Raji (cell line): ENCODE results near the gene SIDT2.

Experiments used
- POLR2A ChIP-seq: IDR thresholded peaks from 2 replicates; pipeline ENCODE4 v1.6.1; 2011; ENCODE audit warnings: low read depth, low read length, control low read depth; ENCODE audit not compliant: insufficient read depth

SIDT2 gene

GRCh38 chr11:117185736-117186430, 7.3 kb downstream of the SIDT2 start:
- TF ChIP-seq POLR2A, result no peak

- TF ChIP-seq POLR2A, result no peak
These were observed 7.9 kb downstream of the SIDT2 start for GRCh38 chr11:117186431-117186761.

- no peak for TF ChIP-seq POLR2A
These were observed 8.5 kb downstream of the SIDT2 start for GRCh38 chr11:117187007-117187406.

GRCh38 chr11:117187428-117187798, 8.9 kb downstream of the SIDT2 start:
- no peak for TF ChIP-seq POLR2A

DNA sequence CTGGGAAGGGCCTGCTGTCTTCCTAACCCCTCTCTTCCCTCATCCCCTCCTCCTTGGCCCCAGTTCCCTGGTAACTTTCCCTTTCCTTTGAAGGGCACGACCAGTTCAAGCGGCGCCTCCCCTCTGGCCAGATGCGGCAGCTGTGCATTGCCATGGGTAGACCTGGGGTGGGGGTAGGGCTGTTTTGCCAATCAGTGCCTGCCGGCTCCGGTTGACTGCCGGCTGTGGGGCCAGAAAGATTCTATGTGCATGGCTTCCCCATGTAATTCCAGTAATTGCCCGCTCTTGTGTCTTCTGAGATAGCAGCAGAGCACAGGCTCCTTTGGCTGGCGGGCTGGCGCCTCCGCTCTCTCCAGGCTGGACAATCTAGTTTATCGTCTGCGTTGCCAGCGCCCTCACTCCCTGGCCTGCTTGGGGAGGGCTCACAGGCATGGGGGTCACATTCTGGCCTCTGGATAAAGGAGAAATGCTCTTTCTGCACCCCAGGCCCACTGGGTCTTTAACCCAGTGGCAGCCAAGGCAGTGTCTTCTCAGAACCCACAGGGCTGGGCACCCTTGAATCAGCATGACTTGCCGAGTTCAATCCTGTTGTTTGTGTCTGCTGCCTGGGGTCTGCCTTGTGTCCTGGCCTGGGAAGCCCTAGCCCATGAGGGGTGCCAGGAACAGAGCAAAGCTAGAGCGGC, 9.4 kb downstream of the SIDT2 start:
- no peak for TF ChIP-seq POLR2A

DNA sequence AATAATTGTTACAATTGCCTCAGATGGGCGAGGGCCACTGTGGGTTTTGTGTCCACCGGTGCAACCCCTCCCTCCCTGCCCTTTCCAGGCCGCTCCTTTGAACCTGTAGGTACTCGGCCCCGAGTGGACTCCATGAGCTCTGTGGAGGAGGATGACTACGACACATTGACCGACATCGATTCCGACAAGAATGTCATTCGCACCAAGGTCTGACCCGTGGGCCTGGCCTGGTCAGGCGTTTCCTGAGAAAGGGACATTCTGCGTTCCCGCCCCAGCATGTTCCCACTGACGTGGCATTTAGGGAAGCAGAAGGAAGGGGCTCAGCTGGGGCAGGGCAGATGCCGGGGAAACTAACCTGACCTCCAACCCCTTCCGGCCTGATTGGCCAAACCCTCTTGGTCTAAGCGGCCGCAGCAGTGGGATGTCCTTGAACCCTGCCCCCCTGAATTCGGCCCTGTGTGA, 10.1 kb downstream of the SIDT2 start:
- no peak for TF ChIP-seq POLR2A

DNA sequence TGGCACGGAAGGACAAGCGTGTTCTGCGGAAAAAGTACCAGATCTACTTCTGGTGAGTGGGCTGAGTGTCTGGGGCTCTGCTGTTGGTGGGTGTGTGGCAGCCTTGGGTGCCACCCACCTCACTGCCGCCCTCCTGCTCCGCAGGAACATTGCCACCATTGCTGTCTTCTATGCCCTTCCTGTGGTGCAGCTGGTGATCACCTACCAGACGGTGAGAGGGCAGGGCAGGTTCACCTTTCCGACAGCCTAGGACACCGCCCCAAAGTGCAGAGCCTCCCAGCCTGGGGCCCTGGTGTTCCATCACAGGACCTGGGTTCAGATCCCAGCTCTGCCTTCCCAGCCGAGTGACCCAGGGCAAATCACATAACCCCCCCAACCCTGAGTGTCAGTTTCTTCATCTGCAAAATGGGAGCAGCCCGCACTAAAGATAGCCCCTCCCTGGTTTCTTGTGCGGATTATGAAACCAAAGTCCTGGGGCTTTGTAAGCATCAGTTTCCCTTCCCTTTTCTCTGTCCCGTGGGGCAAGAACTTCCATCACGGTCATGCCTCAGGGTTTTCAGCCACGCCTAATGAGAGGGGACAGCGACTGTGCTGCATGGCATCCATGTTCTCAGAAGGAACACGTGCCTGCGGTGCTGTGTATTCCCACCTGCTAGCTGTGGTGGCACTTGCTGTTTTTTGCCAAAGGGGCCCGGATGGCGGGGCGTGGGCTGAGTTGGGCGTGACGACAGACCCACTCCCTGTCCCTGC, 10.8 kb downstream of the SIDT2 start:
- TF ChIP-seq POLR2A, result no peak

DNA sequence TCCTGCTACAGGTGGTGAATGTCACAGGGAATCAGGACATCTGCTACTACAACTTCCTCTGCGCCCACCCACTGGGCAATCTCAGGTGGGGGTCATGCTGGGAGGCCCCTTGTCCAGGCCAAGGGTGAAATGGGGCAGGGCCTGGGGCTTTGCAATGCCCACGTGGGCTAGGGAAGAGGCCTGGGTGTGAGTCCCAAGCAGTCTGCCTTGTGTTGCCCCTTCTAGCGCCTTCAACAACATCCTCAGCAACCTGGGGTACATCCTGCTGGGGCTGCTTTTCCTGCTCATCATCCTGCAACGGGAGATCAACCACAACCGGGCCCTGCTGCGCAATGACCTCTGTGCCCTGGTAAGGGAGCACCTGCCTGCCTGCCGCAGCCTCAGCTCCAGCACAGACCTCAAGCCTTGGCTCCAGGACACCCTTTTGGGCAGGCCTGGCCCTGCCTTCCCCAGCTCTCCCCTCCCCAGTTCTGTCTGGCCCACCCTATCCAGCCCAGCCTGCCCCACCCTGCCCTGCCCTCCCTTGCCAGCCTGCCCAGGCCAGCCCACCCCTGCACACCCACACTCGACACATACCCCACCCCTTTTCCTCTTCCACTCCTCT, 11.5 kb downstream of the SIDT2 start:
- no peak for TF ChIP-seq POLR2A

DNA sequence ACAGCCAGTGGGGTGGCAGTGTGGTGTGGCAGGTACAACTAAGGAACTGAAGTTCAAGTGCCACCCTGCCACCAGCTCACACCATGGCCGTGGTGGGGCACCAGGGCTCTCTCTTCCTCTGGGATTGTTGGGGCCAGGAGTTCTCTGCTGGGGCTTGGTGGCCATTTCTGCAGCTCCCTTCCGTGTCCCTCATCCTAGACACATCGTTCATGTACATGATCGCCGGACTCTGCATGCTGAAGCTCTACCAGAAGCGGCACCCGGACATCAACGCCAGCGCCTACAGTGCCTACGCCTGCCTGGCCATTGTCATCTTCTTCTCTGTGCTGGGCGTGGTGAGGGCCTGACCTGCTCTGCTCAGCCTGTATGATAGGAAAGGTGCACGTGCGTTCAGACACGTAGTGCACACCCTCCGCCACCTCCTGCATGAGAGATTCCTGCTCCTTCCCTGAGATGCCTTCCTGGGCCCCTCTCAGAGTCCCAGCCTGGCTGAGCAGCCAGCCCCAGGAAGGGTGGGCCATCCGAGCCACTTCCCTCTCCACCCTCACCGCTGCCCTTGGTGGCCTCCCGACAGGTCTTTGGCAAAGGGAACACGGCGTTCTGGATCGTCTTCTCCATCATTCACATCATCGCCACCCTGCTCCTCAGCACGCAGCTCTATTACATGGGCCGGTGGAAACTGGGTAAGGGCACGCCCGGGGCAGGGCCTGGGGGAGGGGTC, 13.3 kb downstream of the SIDT2 start:
- TF ChIP-seq POLR2A, result no peak

DNA sequence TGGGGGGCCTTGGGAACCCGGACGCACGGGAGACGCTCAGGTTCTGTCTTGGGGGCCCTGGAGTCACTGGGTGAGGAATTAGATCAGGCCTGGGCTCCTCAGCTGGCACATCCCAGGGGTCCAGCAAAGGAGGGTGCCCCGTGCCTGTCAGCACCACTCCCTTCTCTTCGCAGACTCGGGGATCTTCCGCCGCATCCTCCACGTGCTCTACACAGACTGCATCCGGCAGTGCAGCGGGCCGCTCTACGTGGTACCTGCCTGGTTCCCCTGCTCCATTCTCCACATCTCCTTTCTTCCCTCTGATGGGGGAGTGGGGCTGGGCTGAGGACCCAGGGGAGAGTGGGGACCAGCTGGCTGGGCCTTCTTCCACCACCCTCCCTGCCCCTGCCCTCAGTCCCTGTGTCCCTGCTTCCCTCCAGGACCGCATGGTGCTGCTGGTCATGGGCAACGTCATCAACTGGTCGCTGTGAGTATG, 13.9 kb downstream of the SIDT2 start:
- TF ChIP-seq POLR2A, result no peak

- TF ChIP-seq POLR2A, result no peak
These were observed 14.8 kb downstream of the SIDT2 start for GRCh38 chr11:117193130-117194020.

- no peak for TF ChIP-seq POLR2A
These were observed 15.7 kb downstream of the SIDT2 start for GRCh38 chr11:117194267-117194666.

DNA sequence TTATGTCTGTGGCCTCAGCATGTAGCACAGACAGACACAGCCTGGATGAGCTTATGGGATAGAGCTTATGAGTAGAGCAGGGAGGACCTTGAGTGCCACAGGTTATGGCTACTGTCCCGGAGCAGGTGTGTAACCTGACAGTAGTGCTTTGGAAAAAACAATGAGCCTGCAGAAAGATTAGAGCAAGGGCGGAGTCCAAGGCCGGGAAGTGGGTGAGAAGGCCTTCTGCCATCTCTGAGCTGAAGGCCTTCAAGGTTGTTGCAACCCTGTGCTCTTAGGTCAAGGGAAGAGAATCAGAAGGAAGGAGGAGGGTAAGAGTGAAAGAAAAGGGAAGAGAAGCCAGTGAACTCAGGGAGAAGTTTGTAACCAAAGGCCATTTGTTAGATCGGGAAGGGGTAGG, 16.7 kb downstream of the SIDT2 start:
- TF ChIP-seq POLR2A, result no peak

DNA sequence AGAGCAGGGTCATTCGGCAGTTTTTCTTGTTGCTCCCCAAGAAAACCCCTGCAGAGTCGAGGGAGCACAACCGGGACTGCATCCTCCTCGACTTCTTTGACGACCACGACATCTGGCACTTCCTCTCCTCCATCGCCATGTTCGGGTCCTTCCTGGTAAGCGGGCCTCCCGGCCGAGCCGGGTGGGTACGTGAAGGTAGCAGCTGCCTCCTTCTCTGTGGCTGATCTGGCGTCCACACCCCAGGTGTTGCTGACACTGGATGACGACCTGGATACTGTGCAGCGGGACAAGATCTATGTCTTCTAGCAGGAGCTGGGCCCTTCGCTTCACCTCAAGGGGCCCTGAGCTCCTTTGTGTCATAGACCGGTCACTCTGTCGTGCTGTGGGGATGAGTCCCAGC, 17.2 kb downstream of the SIDT2 start:
- TF ChIP-seq POLR2A, result no peak

DNA sequence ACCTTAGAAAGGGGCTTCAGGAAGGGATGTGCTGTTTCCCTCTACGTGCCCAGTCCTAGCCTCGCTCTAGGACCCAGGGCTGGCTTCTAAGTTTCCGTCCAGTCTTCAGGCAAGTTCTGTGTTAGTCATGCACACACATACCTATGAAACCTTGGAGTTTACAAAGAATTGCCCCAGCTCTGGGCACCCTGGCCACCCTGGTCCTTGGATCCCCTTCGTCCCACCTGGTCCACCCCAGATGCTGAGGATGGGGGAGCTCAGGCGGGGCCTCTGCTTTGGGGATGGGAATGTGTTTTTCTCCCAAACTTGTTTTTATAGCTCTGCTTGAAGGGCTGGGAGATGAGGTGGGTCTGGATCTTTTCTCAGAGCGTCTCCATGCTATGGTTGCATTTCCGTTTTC, 18.5 kb downstream of the SIDT2 start:
- TF ChIP-seq POLR2A, result no peak
